Measurements from ENCODE around the gene HOTAIR.

DNA sequence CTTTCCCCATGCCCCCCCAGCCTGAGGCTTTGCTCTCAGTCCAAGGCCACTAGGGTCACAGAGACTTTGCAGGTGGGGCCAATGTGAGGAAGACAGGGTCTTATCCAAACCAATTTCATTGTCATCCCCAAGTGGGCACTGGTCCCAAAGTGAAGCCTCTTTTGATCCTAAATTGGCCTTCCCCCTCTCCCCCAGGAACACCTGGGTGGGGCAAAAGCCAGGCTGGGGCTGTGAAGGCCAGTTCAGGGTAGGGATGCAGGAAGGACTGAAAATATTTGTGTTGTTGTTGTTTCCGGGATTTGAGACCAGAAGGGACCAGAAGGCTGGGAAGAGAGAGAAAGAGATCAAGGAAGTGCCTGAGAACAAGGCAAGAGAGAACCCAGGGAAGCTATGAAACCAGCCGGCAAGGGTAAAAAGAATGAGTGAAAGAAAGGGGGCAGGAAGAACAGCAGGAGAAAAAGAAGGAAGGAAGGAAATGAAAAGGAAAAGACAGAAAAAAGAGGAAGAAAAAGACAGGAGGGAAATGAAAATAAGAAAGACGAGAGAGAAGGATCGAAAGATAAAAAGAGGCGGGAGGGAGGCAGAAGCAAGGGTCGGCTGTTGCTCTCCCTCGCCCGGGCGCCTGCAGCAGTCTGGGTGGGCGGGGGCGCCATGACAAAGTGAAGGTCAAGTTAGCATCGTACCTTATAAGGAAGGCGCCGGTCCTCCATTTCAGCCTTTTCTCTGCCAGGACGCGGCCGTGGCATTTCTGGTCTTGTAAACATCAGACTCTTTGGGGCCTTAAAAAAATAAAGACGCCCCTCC, 9.3 kb downstream of the HOTAIR start:
- TF ChIP-seq POLR2AphosphoS5 (IDR thresholded peaks at IDR 0.05) (no peak), POLR2A (IDR thresholded peaks at IDR 0.05) (no peak)
